Fibroblast of pulmonary artery (primary cell): ENCODE measurements around the gene KCNJ5.

Experiments
- DNase-seq: peaks from one replicate; pipeline ENCODE4 v3.0.0-alpha.2; 2010; ENCODE audit warnings: low read depth
- H3K4me3 ChIP-seq: replicated peaks from 2 replicates; pipeline ENCODE4 v1.5.1; 2011; ENCODE audit warnings: low read depth, mild to moderate bottlenecking, control low read depth, low read length, moderate library complexity
- CTCF ChIP-seq: IDR thresholded peaks from 2 replicates; pipeline ENCODE4 v1.5.1; 2011; ENCODE audit warnings: mild to moderate bottlenecking, control low read depth, low read length, inconsistent platforms; ENCODE audit errors: missing control alignments

The KCNJ5 gene

DNA sequence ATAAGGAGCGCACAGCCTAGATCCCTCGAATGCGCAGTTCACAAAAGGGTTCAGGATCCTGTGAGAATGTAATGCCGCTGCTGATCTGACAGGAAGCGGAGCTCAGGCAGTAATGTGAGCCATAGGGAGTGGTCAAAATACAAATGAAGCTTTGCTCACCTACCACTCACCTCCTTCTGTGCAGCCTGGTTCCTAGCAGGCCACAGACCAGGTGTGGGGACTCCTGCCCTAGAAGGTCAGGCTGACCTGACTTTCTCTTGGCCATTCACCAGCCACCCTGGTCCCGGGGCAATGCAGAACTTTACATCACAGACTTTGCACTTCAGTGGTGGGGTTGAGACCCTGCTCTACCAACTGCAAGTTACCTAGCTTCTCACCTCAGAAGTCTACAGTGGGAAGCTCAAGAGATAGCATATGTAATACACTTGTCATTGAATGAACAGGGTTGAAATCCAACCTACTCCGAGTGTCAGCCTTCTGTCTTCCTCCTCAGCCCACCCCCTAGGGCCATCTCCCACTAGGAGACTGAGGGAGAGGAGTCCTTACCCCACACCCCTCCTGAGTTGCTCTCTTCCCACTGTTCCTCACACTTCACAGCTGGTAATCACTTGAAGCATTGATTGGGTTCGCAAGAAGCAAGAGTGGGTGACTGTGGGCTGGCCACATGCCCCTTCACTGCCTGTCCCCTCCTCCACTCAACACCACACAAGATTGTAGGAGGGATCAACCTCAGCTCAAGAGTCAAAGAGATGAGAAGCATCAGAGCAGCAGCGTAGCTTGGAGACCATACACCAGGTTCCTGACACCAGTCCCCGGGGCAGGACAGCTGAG is 22.1 kb upstream of the KCNJ5 start:
- no peak overlapping the region for H3K4me3 ChIP-seq
- TF ChIP-seq CTCF: no peak
- DNase-seq: no peak

GRCh38 chr11:128871168-128871610 is 20.0 kb upstream of the KCNJ5 start:
- DNase-seq: no peak
- no peak for TF ChIP-seq CTCF

DNA sequence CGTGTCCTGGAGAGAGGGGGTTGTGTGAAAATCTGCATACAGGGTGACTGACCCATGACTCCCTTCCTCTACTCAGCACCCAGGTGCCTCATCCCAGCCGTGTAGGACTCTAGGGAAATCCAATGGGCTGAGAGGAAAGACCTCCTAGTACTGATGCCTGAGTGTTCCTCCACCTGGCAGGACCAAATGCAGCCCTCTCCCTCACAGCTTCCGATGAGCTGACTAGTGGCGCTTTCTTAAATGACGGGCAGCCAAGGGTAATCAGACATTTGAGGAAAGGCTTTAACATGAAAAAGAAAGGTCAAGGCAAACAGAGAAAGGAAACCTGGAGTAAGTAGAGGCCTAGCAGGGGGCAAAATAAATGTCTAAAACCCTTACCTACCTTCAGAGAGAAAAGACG is 19.1 kb upstream of the KCNJ5 start:
- no peak overlapping the region for H3K4me3 ChIP-seq
- no peak for TF ChIP-seq CTCF
- DNase-seq: no peak

More at GRCh38 chr11:128871168-128871610, 20.0 kb upstream of the KCNJ5 start:
- H3K4me3 ChIP-seq: no peak overlapping the region

DNA sequence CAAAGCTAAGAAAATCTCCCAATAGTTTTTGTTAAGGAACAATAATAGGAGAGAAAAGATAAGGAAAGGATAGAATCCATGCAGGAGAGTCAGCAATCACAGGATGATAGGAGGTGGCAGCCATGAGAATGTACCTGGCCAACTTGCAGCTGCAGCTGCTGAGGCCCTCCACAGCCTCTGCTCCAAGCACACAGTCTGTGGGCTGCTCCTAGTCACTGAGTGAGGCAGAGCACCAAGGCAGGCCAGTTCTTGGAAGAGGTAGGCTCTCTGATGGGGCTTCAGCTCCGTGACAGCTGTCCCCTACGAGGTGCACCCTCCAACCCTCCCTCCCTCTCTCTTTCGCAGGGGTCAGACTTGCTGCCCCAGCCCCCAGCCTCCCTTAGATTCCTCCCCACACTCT is 18.6 kb upstream of the KCNJ5 start:
- TF ChIP-seq CTCF: no peak
- DNase-seq: no peak
- no peak overlapping the region for H3K4me3 ChIP-seq

- no peak for TF ChIP-seq CTCF
- H3K4me3 ChIP-seq: no peak overlapping the region
- peak; percentile 15 for DNase-seq
These were observed 16.7 kb upstream of the KCNJ5 start for GRCh38 chr11:128874427-128874826.

- H3K4me3 ChIP-seq: no peak overlapping the region
- no peak for TF ChIP-seq CTCF
- no peak for DNase-seq
These were observed 15.0 kb upstream of the KCNJ5 start for GRCh38 chr11:128876133-128876650.
